Panc1 (cell line): ENCODE results near the gene RIN1.

Source experiments
- CTCF ChIP-seq: fragments of 450-650 bp; IDR thresholded peaks from 2 replicates; pipeline ENCODE4 v1.5.1; 2017; ENCODE audit warnings: mild to moderate bottlenecking
- POLR2AphosphoS5 ChIP-seq: IDR thresholded peaks from 2 replicates; pipeline ENCODE4 v1.6.1; 2012; ENCODE audit warnings: mild to moderate bottlenecking, low read depth, low read length, moderate library complexity
- REST ChIP-seq, 2 experiments: IDR thresholded peaks; 2 replicates each; pipeline ENCODE4 v1.6.1; 2011 to 2012; ENCODE audit warnings: low read depth in 2 of 2, control low read depth in 1 of 2, low read length in 1 of 2, mild to moderate bottlenecking in 1 of 2, moderate library complexity in 1 of 2; ENCODE audit not compliant: insufficient read depth in 1 of 2

GRCh38 chr11:66360406-66361073 lies 24.3 kb upstream of the RIN1 start:
- TF ChIP-seq CTCF (no peak), POLR2AphosphoS5 (no peak), REST (IDR thresholded peaks at IDR 0.05; ENCODE audit: insufficient read depth in 1 of 2, low read depth in 2 of 2, low read length in 1 of 2) (no peak)
